Vagina (tissue), 2 donors: ENCODE measurements around the gene IL32.
A peak's percentile ranks its signal among the peaks of the same experiment; 100 is the strongest.

Experiments
- POLR2AphosphoS5 ChIP-seq, 2 donors: sonication (generic); formaldehyde crosslinking; IDR thresholded peaks; one replicate each; pipeline ENCODE4 v1.9.0; 2017; ENCODE audit warnings: antibody characterized with exemption in 2 of 2, mild to moderate bottlenecking in 2 of 2, low read depth in 1 of 2; ENCODE audit not compliant: insufficient read depth in 1 of 2
- TF ChIP-seq, protein P1 (sequence below), 3 experiments: fragments of 450-650 bp in 2 of 3; fragments of 200-600 bp in 1 of 3; sonication (generic) in 1 of 3; IDR thresholded peaks; one replicate each; pipeline ENCODE4 v1.5.1; 2017 to 2019; ENCODE audit warnings: antibody characterized with exemption in 3 of 3, mild to moderate bottlenecking in 2 of 3, moderate library complexity in 2 of 3

- TF ChIP-seq, protein P1, sequence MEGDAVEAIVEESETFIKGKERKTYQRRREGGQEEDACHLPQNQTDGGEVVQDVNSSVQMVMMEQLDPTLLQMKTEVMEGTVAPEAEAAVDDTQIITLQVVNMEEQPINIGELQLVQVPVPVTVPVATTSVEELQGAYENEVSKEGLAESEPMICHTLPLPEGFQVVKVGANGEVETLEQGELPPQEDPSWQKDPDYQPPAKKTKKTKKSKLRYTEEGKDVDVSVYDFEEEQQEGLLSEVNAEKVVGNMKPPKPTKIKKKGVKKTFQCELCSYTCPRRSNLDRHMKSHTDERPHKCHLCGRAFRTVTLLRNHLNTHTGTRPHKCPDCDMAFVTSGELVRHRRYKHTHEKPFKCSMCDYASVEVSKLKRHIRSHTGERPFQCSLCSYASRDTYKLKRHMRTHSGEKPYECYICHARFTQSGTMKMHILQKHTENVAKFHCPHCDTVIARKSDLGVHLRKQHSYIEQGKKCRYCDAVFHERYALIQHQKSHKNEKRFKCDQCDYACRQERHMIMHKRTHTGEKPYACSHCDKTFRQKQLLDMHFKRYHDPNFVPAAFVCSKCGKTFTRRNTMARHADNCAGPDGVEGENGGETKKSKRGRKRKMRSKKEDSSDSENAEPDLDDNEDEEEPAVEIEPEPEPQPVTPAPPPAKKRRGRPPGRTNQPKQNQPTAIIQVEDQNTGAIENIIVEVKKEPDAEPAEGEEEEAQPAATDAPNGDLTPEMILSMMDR (IDR thresholded peaks at IDR 0.05) = no peak
- TF ChIP-seq POLR2AphosphoS5 (IDR thresholded peaks at IDR 0.05; ENCODE audit: insufficient read depth in 1 of 2, low read depth in 1 of 2) = peak; percentile 93
These were observed 41.6 kb upstream of the IL32 start, which contains the start of the genes HCFC1R1 and THOC6 for GRCh38 chr16:3023669-3024478.
